GM18870 (cell line): ENCODE results near the gene DOK1.

Experiments
- ATAC-seq: cut with Tn5 transposase; IDR thresholded peaks from one replicate; pipeline ENCODE4 v1.9.1; 2021; ENCODE audit warnings: moderate library complexity; ENCODE audit not compliant: unreplicated experiment

The DOK1 gene

DNA sequence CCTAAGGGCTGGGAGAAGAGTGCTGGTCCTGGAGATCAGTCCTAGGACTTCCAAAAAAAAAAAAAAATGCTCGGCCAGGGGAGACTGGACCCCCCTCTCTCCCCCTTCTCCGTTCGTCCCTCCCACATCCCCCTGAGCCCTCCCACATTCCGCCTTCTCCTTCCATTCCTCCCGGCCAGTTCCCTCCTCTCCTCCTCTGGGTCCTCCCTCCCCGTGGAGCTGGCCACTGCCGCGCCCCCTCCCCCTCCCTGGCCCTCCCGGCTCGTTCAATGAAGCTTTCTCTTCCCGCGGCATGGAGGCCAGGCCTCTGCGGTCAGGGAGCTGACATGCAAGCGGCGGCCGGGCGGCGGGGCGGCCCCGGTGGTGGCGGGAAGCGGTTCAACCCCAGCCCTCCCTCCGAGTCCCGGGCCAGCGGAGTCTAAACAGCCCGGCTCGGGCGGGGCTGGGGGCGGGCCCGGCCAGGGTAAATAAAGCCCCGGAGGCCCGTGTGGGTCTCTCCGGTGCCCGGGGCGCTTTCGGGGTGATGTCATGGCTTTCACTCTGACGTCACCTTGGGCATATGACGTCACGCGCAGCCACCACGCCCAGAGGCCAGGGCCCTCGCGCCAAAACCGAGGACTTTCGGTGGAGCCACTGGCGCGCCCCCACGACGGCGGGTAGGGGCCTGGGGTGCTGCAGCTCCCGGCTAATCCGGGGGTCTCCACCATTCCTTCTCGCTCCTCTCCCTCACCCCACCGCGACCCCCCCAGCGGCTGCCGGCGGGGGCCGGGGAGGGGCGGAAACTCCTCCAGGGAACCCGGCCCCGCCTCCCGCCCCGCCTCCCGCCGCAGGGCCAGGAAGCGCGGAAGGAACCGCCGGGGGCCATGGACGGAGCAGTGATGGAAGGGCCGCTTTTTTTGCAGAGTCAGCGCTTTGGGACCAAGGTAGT, at the start of gene DOK1, which contains the start of gene LOXL3:
Gene DOK1 (plus strand): TSS at position 829 of the 928 bp plus-strand sequence. CDS start 35 bp downstream, at position 864.
Gene LOXL3 (minus strand): TSS at position 51 of the 928 bp plus-strand sequence. CDS start 1,308 bp downstream, outside the sequence.
- ATAC-seq, result no peak

DNA sequence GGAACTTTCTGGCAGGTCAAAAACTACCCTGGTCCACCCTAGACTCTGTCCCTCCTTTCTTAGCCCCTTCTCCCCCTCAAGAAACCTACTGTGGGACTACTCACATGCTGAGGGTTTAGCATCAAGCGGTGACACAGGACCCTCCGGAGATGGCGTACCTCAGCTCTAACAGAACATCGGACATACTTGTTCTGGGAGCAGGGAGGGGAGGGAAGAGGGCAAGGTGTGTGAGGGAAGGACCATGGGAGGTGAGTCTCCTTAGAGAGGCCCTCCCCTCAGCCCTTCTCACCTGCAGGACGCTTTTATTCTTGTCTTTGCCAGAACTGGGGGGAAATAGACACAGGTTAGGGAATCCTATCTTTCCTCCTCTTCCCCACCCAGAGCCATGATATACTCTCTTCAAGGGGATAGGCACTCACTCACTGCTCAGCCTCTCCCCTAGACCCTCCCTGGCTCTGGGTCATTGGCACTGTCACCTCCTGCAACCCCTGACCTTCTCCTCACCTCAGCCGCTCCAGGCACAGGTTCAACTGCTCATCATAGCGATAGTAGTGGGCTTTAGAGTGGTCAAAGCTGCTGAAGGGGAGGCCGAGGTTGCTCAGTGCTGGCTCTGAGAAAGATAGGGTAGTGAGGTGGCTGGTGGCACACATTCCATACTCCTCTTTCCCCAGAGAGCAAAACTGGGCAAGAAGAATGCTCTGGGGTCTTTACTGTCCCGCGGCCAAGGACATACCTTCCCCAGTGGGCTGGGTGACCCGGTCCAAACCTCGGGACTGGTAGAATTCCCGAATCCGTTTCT, 48.9 kb upstream of the DOK1 start:
- ATAC-seq, result no peak

GRCh38 chr2:74507145-74507925, 47.2 kb upstream of the DOK1 start, which contains the start of gene PCGF1:
Gene PCGF1 (minus strand): TSS chr2:74507695. CDS start chr2:74507668, 27 bp downstream.
- ATAC-seq, result peak; percentile 91

DNA sequence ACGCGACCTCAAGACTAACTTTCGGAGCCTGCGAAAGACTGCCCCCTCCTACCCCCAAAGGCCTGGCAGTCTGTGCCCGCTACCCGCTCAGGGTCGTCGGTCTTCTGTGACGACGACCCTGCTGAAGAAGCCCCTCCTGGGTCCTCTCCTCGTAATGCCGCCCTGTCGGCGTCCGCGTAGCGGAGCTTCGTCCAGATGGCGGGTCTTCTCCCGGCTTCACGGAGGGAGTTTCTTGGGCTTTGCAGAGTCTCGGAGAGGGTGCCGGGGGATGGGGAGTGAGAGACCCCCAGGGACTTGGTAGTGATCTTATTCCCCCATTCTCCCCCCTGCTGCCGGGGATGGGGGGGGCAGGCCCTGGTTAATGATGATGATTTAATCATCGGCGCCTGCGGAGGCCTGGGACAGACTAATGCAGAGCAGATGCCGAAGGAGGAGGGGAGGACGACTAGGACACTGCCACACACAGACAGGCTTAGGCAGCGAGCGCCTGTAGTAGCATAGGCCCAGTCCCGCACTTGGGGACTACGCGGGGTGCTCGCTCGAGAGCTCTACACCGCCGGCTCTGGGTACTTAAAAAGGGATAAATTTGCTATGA, 46.5 kb upstream of the DOK1 start:
- ATAC-seq, result no peak

DNA sequence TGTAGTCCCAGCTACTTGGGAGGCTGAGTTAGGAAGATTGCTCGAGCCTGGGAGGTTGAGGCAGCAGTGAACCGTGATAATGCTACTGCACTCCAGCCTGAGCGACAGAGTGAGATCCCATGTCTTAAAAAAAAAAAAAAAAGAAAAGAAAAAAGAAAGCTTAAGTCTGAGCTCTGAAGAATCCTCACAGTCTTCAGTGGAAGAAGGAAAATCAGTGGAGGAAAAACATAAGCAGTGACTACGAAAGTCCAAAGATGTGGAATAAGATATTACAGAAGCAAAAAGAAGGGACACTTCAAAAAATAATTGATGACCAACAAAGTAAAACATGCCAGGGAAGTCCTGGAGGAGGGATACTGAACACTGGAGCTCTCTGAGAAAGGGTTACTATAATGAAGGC, 44.2 kb upstream of the DOK1 start:
- ATAC-seq, result no peak

GRCh38 chr2:74511104-74511989, 43.2 kb upstream of the DOK1 start:
- ATAC-seq, result no peak

GRCh38 chr2:74512744-74513604, 41.5 kb upstream of the DOK1 start:
- no peak for ATAC-seq

DNA sequence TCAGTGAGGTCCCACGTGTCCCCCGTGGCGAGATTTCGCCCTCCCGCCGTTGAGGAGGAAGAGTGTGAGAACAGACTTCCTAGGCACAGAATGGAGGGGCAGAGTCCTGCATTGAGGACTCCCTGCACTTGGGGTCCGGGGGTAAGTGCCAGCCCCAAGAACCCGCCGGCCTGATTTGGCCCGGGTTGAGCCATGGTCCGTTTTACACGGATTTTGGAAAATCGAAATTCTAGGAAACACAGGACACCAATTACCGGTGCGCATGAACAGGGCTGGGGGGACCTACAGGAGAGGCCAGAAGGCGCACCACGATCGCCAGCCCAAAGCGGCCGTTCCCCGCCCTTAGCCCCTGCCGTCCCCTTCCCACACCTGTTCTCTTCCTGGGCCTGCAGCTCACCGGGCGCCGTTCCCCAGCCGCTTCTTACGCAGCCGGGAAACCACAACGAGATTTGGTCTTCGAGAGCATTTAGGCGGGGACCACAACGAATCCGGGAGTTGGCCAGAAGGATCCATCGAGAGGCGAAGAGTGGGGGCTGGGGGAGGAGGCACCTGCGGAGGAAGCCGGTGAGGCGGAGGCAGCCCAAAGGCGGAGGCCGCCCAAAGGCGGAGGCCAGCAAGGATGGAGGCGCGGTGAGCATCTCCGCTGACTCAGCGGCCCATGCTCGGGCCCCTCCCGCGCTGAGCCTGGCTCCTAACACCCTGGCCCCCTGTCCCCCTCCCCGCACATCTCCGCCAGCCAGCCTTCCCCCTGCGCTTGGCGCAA, 40.7 kb upstream of the DOK1 start:
- no peak for ATAC-seq

DNA sequence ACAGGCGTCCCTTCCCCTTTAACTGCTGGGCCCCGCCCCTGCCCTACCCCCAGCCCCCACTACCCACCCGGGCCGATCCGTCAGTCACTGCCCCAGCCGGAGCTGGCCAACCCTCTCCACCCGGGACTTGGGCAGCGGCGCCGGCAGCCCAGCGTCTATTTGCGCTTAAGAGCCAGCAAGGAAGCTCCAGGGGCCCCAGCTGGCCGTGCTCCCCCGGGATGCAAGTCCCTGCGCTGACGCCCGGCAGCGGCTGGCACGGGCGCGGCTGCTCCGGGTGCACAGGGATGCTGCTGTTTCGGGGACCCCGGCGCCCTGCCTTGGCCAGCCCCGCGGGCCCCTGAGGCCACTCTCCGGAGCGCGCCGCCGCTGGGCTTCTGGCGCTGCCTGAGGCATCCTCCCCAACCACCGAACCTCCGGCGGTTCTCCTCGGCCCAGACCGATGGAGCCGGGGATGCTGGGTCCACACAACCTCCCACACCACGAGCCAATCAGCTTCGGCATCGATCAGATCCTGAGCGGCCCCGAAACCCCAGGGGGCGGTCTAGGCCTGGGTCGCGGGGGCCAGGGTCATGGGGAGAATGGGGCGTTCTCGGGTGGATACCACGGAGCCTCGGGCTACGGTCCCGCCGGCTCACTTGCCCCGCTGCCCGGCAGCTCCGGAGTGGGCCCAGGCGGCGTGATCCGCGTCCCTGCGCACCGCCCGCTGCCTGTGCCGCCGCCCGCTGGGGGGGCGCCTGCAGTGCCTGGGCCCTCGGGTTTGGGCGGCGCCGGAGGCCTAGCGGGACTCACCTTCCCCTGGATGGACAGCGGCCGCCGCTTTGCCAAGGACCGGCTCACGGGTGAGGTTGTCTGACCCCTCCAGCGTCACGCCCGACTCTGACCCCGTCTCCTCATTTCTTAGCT, 39.9 kb upstream of the DOK1 start, which contains the start of gene TLX2:
Gene TLX2 (plus strand): TSS at position 83 of the 903 bp plus-strand sequence. CDS start 357 bp downstream, at position 440.
- no peak for ATAC-seq

DNA sequence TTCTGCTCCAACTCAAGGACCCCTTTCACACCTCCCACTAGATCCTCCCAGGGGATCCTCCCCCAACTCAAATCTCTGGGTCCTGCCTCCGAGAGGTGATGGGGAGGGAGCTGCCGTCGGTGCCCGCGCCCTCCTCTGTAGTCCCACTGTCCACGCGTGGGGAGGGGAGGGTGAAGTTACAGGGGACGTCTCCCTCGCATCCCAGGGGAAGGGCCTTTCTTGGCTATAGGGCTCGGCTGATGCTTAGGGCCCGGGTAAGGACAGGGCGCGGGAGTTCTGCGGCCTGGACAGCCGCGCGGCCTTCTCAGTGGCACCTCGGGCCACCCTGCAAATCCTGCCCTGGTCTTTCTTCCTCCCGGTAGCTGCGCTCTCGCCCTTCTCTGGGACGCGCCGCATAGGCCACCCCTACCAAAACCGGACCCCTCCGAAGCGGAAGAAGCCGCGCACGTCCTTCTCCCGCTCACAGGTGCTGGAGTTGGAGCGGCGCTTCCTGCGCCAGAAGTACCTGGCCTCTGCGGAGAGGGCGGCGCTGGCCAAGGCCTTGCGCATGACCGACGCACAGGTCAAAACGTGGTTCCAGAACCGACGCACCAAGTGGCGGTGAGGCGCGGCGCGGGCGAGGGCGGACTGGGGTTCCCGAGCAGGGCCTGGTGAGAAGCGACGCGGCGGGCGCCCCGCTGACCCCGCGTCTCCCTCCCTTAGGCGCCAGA, 39.1 kb upstream of the DOK1 start:
- ATAC-seq, result no peak

- ATAC-seq, result no peak
These were observed 38.4 kb upstream of the DOK1 start for GRCh38 chr2:74515981-74516633.

DNA sequence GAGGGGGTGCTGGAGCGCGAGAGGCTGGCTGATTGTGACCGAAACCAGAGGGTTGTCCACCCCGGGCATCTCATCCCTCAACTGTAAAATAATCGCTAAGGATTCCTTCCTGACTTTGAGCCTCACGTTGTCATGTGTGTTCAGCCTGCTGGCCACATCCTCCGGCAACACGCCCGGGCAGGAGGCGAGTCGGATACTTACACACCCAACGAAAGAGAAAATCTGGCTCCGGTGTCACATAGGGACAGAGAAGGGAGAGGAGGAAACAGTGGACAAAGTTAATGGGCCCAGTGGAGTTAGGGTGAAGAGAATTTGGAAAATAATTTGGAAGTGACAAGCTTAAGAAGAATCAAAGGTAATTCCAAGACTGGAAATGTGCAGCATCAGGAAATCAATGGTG, 37.9 kb upstream of the DOK1 start:
- ATAC-seq, result no peak

DNA sequence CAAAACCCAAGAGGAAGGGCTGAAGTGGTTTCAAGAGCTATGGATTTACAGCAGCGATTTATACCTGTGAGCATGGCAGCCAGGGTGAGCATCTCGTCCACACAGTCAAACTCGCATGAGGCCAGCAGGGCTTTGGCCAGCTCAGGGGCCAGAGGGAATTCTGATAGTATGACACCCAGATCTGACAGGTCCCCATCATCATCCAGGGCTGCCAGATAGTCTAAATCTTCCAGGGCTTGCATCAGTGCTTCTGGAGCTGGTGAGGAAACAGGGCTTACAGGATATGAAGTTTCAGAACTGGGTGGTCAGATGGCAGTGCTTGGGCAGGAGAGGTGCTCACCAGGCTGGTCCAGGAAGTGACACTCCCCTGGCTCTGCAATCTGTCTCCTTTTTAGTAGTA, 32.0 kb upstream of the DOK1 start:
- ATAC-seq, result no peak

- no peak for ATAC-seq
These were observed 30.5 kb upstream of the DOK1 start for GRCh38 chr2:74524005-74524404.

GRCh38 chr2:74524955-74525716, 29.4 kb upstream of the DOK1 start:
- no peak for ATAC-seq
